Right renal pelvis (tissue), 4 donors: ENCODE results near the gene PHLDB2. TPM values are rescaled to one million over a fixed set of nuclear protein-coding genes. Genes with fewer than 3 reads are reported as not detected.
"Not testable (repeated sequence)": the region's sequence is repeated elsewhere in the genome, so short reads cannot be mapped to it uniquely, and the experiment has no call there.

ENCODE experiments used
- DNase-seq, 4 donors: peaks; one replicate each; pipeline ENCODE4 v3.0.0-alpha.2; 2013; ENCODE audit warnings: low read depth in 4 of 4, low spot score in 3 of 4, missing footprints in 1 of 4
- polyA plus RNA-seq, 4 donors: library from polyadenylated mRNA; unstranded; fragments of 120-200 nt; gene quantifications; one replicate each; pipeline ENCODE4 v1.2.1, GENCODE V29; 2013; ENCODE audit not compliant: insufficient read length in 4 of 4

The PHLDB2 gene
- 10 to 100 TPM; 80.1 to 96.5 (median 89.7) TPM for polyA plus RNA-seq

DNA sequence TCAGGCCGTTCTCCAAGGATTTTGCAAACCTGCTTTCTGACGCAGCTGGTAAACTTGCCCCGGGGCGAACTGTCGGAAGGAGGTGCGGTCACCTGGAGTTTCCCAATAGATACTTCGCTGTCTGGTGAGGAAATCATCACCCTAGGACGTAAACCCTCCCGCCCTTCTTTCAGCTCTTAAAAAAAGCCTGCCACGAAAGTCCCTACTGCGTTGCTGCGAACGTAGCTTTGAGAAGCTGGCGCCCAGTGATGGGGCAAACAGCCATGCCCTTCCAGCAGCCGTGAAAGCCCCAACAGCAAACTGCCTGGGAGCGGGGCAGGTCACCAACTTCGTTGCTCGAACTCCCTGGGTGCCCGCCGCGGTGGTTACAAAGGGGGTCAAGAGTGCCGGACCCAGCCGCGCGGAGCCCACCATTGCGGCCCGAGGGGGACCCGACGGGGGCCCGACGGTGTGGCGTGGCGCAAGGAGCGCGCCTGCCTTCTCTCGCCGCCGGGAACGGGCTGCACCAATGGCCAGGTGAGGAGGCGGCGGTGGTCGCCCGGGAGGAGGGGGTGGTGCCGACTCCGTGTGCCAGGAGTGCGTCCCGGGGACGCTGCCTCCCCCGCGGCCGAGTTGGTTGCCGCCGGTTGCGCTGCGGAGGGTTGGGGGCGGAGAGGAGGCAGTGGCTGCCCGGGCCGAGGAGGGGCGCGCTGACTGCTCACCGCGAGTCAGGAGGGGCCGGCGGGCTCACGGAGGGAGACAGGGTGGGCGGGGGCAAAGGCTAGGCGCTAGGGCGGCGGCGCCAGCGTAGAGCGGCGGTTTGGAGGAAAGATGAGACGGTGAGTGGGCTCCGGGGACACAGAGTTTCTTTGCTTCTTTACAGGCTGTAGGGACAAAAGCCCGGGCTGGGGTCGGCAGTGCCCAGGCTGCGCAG lies at the start of gene PHLDB2:
TSS of gene PHLDB2 (plus strand) at position 205 of the 913 bp plus-strand sequence. CDS start 24,813 bp downstream, outside the sequence.
- peak in 3 of 4 donors; percentile 63 to 75 (median 67) for DNase-seq

DNA sequence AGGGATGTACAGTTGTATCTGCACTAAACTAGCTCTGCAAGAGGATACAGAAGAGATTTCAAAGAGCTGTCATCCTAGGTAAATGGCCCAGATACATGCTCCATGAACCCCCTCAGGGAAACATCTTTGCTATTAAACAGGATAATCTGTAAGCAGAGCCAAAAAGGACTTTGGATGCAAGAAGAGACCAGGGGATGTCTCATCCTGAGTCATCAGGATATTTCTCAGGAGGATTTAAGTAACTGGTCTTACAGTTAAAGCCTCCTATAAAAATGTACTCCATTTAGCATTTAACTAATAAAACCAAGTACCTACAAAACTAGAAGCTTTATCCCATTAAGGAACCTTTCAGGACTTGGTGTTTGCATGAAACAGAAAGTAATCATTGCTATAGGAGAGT lies 48.2 kb upstream of the PHLDB2 start:
- DNase-seq = no peak

DNA sequence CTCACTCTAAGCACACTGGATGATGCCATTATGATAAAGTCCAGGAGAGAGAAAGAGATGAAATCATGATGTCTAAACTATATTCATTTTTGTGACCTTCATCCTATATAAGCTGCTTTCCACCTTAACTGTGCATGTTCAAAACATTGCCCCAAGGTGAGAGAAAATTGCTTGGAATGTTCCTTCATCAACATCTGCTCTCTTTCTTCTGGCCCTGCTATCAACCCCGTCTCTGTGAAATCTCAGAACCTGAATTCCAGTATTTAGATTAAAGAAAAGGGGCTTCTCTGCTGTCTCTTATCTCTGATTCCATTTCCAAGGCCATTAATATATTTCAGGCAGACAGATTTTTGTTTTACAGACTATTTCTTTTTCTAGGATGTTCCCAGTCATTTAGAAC lies 47.3 kb upstream of the PHLDB2 start:
- no peak for DNase-seq

DNA sequence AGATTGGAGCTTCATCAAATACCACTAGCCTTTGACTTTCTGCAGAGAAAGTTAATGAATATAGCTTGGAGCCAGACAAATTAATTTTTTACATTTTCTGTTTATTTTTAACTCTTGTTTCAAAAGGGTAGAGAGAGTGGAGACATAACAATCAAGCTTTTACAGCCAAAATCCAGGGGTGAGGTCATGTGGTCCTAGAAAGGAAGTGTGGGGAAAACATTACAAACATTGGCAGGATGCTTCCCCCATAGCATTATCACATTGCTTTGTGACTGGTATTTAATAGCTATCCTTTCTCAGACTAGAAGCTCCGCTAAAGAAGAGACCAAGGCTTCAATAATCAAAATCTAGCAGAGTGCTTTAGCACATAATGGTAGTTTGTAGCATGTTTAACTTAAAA lies 46.4 kb upstream of the PHLDB2 start:
- DNase-seq = no peak

DNA sequence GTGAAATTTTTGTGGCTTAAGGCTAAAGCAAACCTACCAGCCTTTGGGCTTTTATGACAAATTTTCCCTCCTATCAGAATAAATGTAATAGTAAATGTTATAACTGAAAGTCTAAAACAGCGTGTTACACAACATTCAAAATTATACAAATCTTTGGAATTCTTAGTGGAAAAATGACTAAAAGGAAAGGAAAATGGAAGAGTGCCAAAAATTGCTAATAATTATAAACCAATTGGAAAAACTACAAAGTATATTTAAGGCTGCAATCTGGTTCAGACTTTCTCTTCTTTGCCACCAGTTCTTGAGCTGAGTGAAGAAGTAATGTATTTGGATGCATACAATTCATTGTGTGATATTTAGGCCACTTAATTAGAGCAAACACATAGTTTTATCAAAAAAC lies 45.6 kb upstream of the PHLDB2 start:
- no peak for DNase-seq

DNA sequence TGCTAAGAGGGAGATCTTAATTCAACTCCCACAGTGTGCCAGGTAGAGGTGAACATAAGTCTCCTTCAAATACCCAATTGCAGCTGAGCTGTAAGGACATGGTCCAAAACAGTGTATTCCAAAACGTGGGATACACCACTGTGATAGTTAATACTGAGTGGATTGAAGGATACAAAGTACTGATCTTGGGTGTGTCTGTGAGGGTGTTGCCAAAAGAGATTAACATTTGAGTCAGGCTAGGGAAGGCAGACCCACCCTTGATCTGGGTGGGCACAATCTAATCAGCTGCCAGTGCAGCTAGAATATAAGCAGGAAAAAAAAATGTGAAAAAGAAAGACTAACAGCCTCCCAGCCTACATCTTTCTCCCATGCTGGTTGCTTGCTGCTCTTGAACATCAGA lies 45.1 kb upstream of the PHLDB2 start:
- no peak for DNase-seq

DNA sequence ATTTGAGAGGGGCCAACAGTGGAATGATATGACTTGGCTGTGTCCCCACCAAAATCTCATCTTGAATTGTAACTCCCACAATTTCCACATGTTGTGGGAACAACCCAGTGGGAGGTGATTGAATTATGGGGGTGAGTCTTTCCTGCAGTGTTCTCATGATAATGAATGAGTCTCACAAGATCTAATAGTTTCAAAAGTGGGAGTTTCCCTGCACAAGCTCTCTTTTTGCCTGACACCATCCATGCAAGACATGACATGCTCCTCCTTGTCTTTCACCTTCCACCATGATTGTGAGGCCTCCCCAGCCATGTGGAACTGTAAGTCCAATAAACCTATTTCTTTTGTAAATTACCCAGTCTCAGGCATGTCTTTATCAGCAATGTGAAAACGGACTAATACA lies 42.3 kb upstream of the PHLDB2 start:
- not testable (repeated sequence) for DNase-seq

DNA sequence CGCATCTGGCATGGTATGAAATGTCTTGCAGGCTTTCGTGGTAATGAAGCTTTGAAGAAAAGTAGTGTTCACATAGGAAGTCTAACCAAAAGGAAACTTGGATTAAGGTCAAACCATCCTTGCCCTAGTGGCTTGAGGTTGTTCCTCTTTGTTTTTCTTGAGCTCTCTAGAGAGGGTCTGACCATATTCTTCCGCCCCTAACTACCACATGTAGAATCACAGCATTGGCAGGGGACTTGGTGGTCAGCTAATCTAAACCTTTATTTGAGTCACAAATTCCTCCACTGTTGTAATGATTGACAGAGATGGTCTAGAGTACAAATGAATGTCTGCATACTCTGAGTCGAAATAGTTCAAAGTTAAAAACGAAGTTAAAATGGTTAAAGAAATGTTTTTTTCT lies 39.1 kb upstream of the PHLDB2 start:
- no peak for DNase-seq

DNA sequence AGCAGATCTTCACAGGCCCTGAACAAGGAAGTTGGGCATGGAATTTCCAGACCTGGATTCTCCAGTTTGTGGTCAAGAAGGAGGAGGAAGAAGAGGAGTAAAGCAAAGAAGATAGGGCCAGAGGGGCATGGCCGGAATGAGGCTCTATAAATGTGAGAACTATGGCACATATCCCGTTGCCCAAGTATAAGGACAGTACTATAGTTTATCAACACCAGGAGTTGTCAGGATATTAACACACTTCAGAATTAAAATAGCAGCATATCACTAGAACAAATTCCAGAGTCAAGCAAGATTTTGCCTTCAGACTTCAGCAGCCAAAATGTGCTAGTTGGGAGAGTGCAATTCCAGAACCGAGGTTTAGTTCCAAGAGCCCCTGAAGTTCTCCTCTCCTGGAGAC lies 38.4 kb upstream of the PHLDB2 start:
- DNase-seq = no peak

DNA sequence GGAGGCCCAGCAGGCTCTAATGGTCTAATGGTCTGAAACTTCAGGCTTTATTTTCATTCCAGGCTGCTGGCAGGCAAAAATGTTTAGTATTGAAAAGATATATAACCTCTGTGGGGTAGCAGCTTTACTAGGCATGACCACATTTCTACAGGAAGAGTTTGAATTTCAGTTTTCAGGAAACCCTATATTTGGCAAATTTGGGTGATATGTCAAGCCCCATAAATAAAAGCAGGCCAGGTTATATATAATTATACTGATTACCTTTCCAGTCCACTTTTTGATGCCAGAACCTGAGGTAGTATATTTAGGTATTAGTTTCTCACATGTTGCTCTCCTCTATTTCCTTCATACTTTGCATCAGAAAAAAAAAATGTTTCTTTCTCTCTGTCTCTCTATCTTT lies 37.2 kb upstream of the PHLDB2 start:
- DNase-seq = no peak

DNA sequence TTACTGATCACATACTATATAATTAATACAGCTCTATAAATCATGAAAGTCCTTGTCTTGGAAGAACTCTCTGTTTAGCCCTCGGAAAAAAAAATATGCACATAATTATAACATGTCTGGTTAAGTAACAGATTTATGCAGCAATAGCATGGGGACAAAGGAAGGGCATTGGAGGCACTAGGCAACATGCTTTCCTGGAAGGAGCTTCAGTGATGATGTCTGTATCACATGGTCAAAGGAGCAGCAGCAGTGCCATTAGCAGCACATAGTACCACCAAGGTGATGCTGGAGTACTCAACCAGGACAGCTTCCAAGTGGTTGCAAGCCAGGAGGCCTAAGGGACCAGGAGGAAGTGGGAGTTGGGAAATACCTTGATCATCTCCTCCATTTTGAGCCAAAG lies 36.3 kb upstream of the PHLDB2 start:
- DNase-seq = no peak

DNA sequence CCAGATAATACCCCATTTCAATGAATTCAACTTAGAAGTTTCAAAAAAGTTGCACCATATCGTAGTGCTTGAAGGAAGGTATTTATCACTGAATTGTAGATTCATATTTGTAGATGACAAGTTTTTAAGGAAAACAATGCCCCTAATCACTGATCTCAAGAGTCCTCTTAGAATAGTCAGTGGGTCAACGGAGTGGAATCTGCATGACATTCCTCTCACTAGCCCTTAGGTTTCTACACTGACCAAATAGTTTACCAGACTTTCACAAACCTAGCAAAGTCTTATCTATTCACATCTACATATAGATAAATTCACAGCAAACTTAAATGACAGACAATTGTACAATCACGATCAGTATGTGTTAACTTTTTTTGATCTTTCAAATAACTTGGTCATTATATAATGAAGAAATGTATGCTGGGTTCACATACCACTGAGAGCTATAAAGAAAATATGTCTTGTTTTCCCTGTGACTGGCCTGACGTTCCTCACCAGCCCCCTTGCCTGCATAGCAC lies 35.7 kb upstream of the PHLDB2 start:
- no peak for DNase-seq

DNA sequence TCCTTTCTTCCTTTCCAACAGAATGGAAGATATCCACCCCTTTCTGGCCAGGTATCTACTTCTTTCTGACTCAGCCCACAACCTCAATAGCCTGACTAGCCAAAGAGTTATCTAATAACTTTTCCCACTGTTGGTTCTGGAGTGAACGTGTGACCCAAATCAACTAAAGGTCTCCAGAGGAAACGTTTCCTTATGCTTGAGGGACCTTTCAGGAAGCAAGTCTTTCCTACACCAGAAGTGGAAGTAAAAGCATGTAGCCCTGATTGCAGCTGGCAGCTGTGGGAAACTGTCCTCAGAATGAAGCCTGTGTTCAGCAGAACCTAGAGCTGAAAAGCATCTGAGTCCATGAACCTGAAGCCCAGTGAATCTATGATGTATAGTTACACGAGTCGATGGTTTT lies 34.7 kb upstream of the PHLDB2 start:
- no peak for DNase-seq

DNA sequence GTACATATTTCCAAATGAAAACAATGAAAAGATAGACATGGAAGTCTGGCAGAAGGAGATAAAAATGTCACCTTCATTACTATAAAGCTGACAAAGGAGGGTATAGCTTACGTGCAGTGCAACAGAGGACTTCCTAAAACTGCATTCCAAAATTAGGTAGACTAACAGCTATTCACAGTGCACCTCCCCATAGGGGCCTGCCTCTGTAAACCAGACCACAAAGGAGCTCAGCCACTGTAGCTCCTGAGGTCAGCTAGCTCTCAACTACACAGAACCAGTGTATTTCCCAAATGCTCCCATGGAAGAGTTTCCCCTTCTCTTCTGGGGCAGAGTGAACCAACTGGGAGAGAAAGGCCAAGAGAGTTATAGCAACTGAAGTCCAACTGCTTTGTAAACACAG lies 31.2 kb upstream of the PHLDB2 start:
- no peak for DNase-seq

DNA sequence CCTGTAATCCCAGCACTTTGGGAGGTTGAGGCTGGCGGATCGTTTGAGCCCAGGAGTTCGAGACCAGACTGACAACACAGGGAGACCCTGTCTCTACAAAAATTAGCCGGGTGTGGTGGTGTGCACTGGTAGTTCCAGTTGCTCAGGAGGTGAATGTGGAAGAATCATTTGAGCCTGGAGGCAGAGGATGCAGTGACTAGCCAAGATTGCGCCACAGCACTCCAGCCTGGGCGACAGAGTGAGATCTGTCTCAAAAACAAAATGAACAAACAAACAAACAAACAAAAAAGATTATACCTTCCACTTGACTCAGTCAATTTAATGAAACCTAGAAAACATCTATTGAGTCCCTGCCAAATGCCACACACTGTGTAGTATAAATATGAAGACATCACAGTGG lies 30.5 kb upstream of the PHLDB2 start:
- DNase-seq = no peak

DNA sequence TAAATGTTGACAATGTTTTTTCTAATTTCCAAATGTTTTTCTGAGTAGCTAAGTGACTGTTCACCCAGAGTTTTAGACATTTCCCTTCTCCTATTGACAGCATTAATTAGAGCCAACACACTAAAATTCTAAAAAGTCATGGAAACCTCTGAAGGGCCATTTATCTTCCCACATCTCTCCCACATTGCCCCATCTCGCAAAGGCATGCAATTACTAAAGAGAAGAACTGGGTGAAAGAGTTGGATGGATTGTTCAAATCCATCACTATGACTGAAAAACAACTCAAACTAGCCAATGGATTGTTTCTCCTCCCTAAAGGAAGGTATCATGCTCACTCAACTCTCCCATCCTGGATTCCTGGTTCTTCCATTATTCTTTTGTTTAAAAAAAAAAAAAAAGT lies 30.0 kb upstream of the PHLDB2 start:
- DNase-seq = no peak

DNA sequence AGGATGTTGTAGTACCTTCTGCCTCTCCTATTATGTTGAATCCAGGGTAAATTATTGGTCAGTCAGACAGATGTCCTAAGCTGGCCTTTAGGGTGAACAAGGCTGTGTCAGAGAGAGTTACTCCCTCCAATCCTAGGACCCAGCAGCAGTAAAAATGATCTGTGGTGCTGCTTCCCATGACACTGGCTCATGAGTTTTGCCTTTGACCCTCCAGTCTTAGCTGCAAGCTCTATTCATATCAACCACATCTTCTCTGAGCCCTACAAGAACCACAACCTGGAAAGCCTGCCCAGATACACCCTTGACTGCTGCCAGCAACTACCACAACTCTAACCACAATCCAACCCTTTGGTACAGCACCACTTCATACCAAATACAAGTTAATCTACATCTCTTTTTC lies 27.2 kb upstream of the PHLDB2 start:
- DNase-seq = no peak

DNA sequence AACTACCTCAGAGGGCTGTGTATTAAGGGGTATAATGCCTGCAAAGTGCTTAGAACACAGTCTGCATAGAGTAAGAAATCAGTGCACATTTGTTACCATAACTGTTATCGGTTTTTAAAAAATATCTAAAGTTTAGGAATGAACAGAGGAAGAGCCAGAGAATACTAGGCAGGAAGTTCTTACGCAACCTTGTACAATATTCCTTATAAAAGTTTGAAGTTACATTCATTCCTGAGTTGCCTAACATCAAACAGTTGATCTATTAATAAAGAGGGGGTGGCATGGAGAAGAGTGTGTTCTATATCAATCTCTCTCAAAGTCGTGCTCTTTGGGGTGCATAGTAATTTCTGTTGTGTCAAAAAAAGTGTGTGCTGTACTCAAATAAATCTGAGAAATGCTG lies 22.0 kb upstream of the PHLDB2 start:
- DNase-seq = no peak

DNA sequence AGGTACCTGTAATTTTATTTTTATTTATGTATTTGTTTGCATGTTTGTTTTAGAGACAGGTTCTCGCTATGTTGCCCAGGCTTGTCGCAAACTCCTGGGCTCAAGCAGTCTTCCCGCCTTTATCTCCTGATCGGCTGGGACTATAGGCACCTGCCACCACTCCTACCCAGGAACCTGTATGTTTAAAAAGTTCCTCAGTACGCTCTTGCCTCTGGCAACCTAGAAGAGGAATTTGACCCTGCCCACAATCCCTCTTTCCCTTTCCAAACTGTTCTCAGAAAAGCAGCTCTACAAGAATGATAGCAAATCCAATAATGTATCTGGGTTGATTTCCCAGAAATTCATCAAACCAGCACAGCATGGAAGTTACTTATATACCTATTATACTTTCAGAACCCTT lies 20.9 kb upstream of the PHLDB2 start:
- no peak for DNase-seq

DNA sequence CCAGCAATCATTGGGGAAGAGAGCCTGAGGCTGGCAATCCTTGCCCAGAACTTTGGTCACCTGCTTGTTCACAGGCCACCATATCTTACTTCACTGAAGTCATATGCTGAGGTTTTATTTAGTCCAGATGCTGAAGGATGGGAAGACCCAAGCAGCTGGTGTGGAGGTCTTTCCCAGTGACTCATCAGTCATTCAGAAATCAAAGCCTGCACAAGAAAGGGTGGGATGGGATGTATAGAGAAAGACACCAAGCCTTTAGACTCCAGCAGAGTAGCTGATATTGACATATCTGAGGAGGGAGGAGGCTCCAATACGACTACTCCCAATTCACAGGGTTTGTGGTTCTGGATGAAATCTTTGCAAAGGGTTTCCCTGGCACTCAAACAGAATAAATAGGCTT lies 13.0 kb upstream of the PHLDB2 start:
- DNase-seq = no peak

DNA sequence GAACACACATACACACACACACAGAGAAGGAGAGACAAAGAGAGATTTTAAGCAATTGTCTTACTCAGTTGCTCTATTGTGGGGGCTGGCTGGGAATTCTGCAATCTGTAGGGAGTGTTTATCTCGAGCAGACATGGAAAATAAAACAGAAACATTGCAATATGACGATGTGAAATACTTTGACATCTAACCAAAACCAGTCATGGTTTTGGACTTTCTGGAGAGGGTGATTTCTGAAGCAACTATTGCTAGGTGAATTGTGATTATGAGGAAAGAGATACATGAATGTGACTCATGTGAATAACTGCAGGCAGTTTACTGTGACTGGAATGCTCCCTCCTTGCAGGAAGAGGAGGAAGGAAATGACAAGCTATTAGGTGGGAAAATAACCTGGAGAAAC lies 12.3 kb upstream of the PHLDB2 start:
- DNase-seq = no peak

DNA sequence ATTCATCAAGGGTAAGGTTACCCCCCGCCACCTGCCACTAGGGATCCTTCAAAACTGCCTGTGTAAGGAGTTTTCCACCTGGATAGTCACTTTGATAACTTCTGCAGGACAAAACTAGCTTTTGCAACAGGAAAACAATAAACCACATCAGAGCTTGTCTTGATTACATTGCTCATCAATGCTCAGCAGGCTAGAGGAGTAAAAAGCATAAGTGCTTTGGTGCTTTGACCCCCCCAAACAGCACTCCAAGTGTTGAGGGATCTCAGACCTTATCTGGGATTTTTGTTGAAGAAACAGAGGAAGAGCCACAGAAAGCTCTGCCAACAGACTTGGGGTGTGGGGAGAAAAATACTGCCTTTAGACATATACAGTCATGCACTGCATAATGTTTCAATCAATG lies 10.8 kb upstream of the PHLDB2 start:
- no peak for DNase-seq
